Activated CD8-positive, alpha-beta T cell treated with anti-CD3 and anti-CD28 coated beads for 36 hours (primary cell): ENCODE data around the gene CCDC141. TPM values are rescaled to one million over a fixed set of nuclear protein-coding genes. Genes with fewer than 3 reads are reported as not detected.
"Not testable (repeated sequence)": the region's sequence is repeated elsewhere in the genome, so short reads cannot be mapped to it uniquely, and the experiment has no call there.

ENCODE experiments used
- ATAC-seq: fragments of 200-7000 bp; cut with Tn5 transposase; one replicate; pipeline ENCODE4 v1.10.0; 2021; ENCODE audit warnings: mild to moderate bottlenecking, moderate library complexity
- CTCF ChIA-PET: fragments of 350-600 bp; sonication (Branson Sonifier 250); formaldehyde crosslinking; loops from one replicate; lab custom pipeline; 2021; ENCODE audit warnings: antibody characterized with exemption; lab: Charles Lee
- POLR2A ChIA-PET: fragments of 350-600 bp; sonication (Branson Sonifier 250); formaldehyde crosslinking; loops from one replicate; lab custom pipeline; 2021; ENCODE audit warnings: antibody characterized with exemption; lab: Charles Lee
- DNase-seq: peaks from one replicate; pipeline ENCODE4 v3.0.0-alpha.2; 2020
- H3K27ac Mint-ChIP-seq: one replicate; pipeline ENCODE4 v1.8.0; 2021; ENCODE audit warnings: mild to moderate bottlenecking, mixed read lengths
- H3K27me3 Mint-ChIP-seq: one replicate; pipeline ENCODE4 v1.8.0; 2021; ENCODE audit warnings: mixed read lengths
- H3K36me3 Mint-ChIP-seq: one replicate; pipeline ENCODE4 v1.8.0; 2021; ENCODE audit warnings: low read depth, mixed read lengths
- H3K4me1 Mint-ChIP-seq: one replicate; pipeline ENCODE4 v1.8.0; 2021; ENCODE audit warnings: low read depth, mixed read lengths
- H3K4me3 Mint-ChIP-seq: one replicate; pipeline ENCODE4 v1.8.0; 2021; ENCODE audit warnings: mild to moderate bottlenecking, moderate library complexity, mixed read lengths
- H3K9me3 Mint-ChIP-seq: one replicate; pipeline ENCODE4 v1.8.0; 2021; ENCODE audit warnings: mixed read lengths
- CTCF ChIP-seq: fragments of 200-600 bp; IDR thresholded peaks from one replicate; pipeline ENCODE4 v1.8.0; 2022; ENCODE audit warnings: antibody characterized with exemption, mild to moderate bottlenecking
- intact Hi-C: fragments of 100-400 bp; cut with micrococcal nuclease; formaldehyde crosslinking; loops from one replicate; pipeline ENCODE4 v1.10.0; 2022
- total RNA-seq, 2 experiments: library from RNA; stranded (reverse); gene quantifications; one replicate each; pipeline ENCODE4 v1.2.3, GENCODE V29; 2021

CCDC141 gene
- total RNA-seq, 2 experiments from 2014 or later: 6.5 to 7.8 TPM

- Mint-ChIP-seq H3K9me3 (peaks cover 8% of the 10 kb centered on the region), H3K4me1 (peaks cover 9% of the 10 kb centered on the region), H3K36me3 (peaks cover 9% of the 10 kb centered on the region), H3K27me3 (no peaks in the 10 kb centered on the region), H3K4me3 (no peak overlapping the region), H3K27ac (peak overlapping the region; percentile 15)
- intact Hi-C loops: no loop called here
- TF ChIP-seq CTCF: no peak
- ATAC-seq (peak; percentile 86), DNase-seq (peak; percentile 35)
- POLR2A ChIA-PET: no interaction called here
- CTCF ChIA-PET: interaction anchor here (2.7 kb wide), 1 partner anchor 29 kb away, joined by 7 read pairs; no protein-coding TSS in a partner anchor
Measured at GRCh38 chr2:178990533-178991241, 59.2 kb downstream of the CCDC141 start.

- DNase-seq, ATAC-seq, H3K36me3 Mint-ChIP-seq, H3K4me1 Mint-ChIP-seq, H3K9me3 Mint-ChIP-seq, POLR2A ChIA-PET, H3K4me3 Mint-ChIP-seq, H3K27ac Mint-ChIP-seq, intact Hi-C loops, H3K27me3 Mint-ChIP-seq: not testable (repeated sequence)
- CTCF ChIA-PET: interaction anchor here (2.7 kb wide), 1 partner anchor 31 kb away, joined by 7 read pairs; no protein-coding TSS in a partner anchor
Measured at GRCh38 chr2:178989424-178989823, 60.5 kb downstream of the CCDC141 start.

- H3K27ac Mint-ChIP-seq, H3K36me3 Mint-ChIP-seq, H3K27me3 Mint-ChIP-seq, CTCF ChIA-PET, H3K9me3 Mint-ChIP-seq, H3K4me3 Mint-ChIP-seq, DNase-seq, ATAC-seq, H3K4me1 Mint-ChIP-seq, POLR2A ChIA-PET, intact Hi-C loops: not testable (repeated sequence)
Measured at GRCh38 chr2:178982652-178983051, 67.3 kb downstream of the CCDC141 start.

GRCh38 chr2:178980815-178981214 lies 69.1 kb downstream of the CCDC141 start:
- H3K9me3 Mint-ChIP-seq: no peaks in the 10 kb centered on the region

GRCh38 chr2:178978667-178979066 lies 71.3 kb downstream of the CCDC141 start:
- TF ChIP-seq CTCF: no peak
- Mint-ChIP-seq H3K27ac (no peak overlapping the region), H3K4me1 (no peaks in the 10 kb centered on the region), H3K36me3 (no peaks in the 10 kb centered on the region), H3K4me3 (no peak overlapping the region), H3K9me3 (no peaks in the 10 kb centered on the region), H3K27me3 (no peaks in the 10 kb centered on the region)
- ATAC-seq (no peak), DNase-seq (no peak)
- CTCF ChIA-PET: no interaction called here
- intact Hi-C loops: no loop called here
- POLR2A ChIA-PET: no interaction called here

More at GRCh38 chr2:178980815-178981214, 69.1 kb downstream of the CCDC141 start:
- Mint-ChIP-seq H3K36me3 (no peaks in the 10 kb centered on the region), H3K4me1 (no peaks in the 10 kb centered on the region), H3K27ac (no peak overlapping the region), H3K27me3 (no peaks in the 10 kb centered on the region), H3K4me3 (no peak overlapping the region)
- intact Hi-C loops: no loop called here
- ATAC-seq: no peak
- ChIA-PET CTCF (interaction anchor here (0.9 kb wide), 1 partner anchor 39 kb away, joined by 4 read pairs; no protein-coding TSS in a partner anchor), POLR2A (interaction anchor here (1.1 kb wide), 1 partner anchor 33 kb away, joined by 3 read pairs; no protein-coding TSS in a partner anchor)
- no peak for TF ChIP-seq CTCF
- DNase-seq: no peak

- DNase-seq (no peak), ATAC-seq (no peak)
- TF ChIP-seq CTCF: no peak
- intact Hi-C loops: no loop called here
- POLR2A ChIA-PET: no interaction called here
- Mint-ChIP-seq H3K27me3 (no peaks in the 10 kb centered on the region), H3K27ac (no peak overlapping the region), H3K4me3 (no peak overlapping the region), H3K36me3 (no peaks in the 10 kb centered on the region), H3K9me3 (no peaks in the 10 kb centered on the region), H3K4me1 (no peaks in the 10 kb centered on the region)
- CTCF ChIA-PET: interaction anchor here (0.9 kb wide), 1 partner anchor 18 kb away, joined by 3 read pairs; no protein-coding TSS in a partner anchor
Measured at GRCh38 chr2:178976351-178976750, 73.6 kb downstream of the CCDC141 start.
